GM21381 (cell line): ENCODE results near the gene TMEM100.
A peak's percentile ranks its signal among the peaks of the same experiment; 100 is the strongest.

Experiments used
- ATAC-seq: cut with Tn5 transposase; IDR thresholded peaks from one replicate; pipeline ENCODE4 v1.9.1; 2021; ENCODE audit warnings: mild to moderate bottlenecking, moderate library complexity; ENCODE audit not compliant: unreplicated experiment

TMEM100 gene

GRCh38 chr17:55745258-55745657, 22.6 kb upstream of the TMEM100 start:
- no peak for ATAC-seq

- ATAC-seq, result peak; percentile 35
Observed at GRCh38 chr17:55743103-55743679, 20.5 kb upstream of the TMEM100 start.

GRCh38 chr17:55742272-55743102, 19.8 kb upstream of the TMEM100 start:
- ATAC-seq, result peak; percentile 84

GRCh38 chr17:55741356-55741700, 18.7 kb upstream of the TMEM100 start:
- no peak for ATAC-seq

- ATAC-seq, result no peak
Observed at GRCh38 chr17:55740511-55741355, 18.1 kb upstream of the TMEM100 start.

GRCh38 chr17:55737976-55738501, 15.4 kb upstream of the TMEM100 start:
- no peak for ATAC-seq

GRCh38 chr17:55735731-55736405, 13.2 kb upstream of the TMEM100 start:
- no peak for ATAC-seq

GRCh38 chr17:55734128-55734781, 11.6 kb upstream of the TMEM100 start:
- peak; percentile 58 for ATAC-seq

- ATAC-seq, result no peak
Observed at GRCh38 chr17:55731586-55732250, 9.1 kb upstream of the TMEM100 start.

- no peak for ATAC-seq
Observed at GRCh38 chr17:55730808-55731207, 8.1 kb upstream of the TMEM100 start.

GRCh38 chr17:55730380-55730779, 7.7 kb upstream of the TMEM100 start:
- no peak for ATAC-seq

- no peak for ATAC-seq
Observed at GRCh38 chr17:55729484-55729883, 6.8 kb upstream of the TMEM100 start.

- ATAC-seq, result no peak
Observed at GRCh38 chr17:55728833-55729232, 6.2 kb upstream of the TMEM100 start.

- ATAC-seq, result no peak
Observed at GRCh38 chr17:55728361-55728760, 5.7 kb upstream of the TMEM100 start.

GRCh38 chr17:55727920-55728319, 5.3 kb upstream of the TMEM100 start:
- ATAC-seq, result no peak

- ATAC-seq, result no peak
Observed at GRCh38 chr17:55727275-55727674, 4.6 kb upstream of the TMEM100 start.

GRCh38 chr17:55726440-55726839, 3.8 kb upstream of the TMEM100 start:
- no peak for ATAC-seq

GRCh38 chr17:55723488-55723848, 804 bp upstream of the TMEM100 start:
- no peak for ATAC-seq

GRCh38 chr17:55722016-55722736, 488 bp downstream of the TMEM100 start:
- no peak for ATAC-seq
